GM12892 (cell line): ENCODE measurements around the gene DAB1.

ENCODE experiments used
- POLR2A ChIP-seq: IDR thresholded peaks from 2 replicates; pipeline ENCODE4 v1.6.1; 2011; ENCODE audit warnings: low read depth, low read length, control low read depth
- POLR2AphosphoS5 ChIP-seq: IDR thresholded peaks from 2 replicates; pipeline ENCODE4 v1.6.1; 2011; ENCODE audit warnings: low read depth, low read length, control low read depth
- TAF1 ChIP-seq: IDR thresholded peaks from 2 replicates; pipeline ENCODE4 v1.6.1; 2011; ENCODE audit warnings: low read depth, mild to moderate bottlenecking, control low read depth, low read length, borderline replicate concordance

DNA sequence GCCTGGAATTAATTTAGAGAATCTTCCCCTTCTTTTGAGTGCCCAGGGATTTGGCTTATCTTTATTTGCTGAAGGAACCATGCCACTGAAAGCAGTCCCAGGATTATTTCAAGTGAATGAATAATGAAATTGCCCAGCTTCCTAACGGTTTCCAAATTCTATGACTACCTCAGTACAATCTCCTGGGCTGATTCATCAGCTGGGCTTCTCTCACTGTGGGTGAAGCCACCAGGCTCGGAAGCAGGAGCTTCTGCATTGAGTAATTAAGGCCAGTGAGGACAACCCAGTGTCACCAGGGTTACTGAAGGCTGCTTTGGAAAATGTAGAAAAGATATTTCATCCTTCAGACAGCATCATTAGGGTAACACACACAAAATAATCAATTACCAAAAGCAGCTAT is 169.8 kb downstream of the DAB1 start:
- TF ChIP-seq POLR2A (no peak), POLR2AphosphoS5 (no peak), TAF1 (no peak)
